Kidney (tissue), 14 donors: ENCODE results near the gene ISG15. TPM values are rescaled to one million over a fixed set of nuclear protein-coding genes. Genes with fewer than 3 reads are reported as not detected.

ENCODE experiments used
- DNase-seq, 5 donors: peaks; one replicate each; pipeline ENCODE4 v3.0.0-alpha.2; 2013 to 2020
- FAIRE-seq: peaks from 2 replicates; lab custom pipeline; 2012; peaks lifted over from hg19 to GRCh38; lab: Jason Lieb, UNC
- H3K27ac ChIP-seq, 2 donors: one replicate each; pipeline ENCODE4 v1.7.0; 2013; ENCODE audit warnings: low read depth in 2 of 2, low read length in 2 of 2, inconsistent platforms in 1 of 2
- H3K27me3 ChIP-seq: one replicate; pipeline ENCODE4 v1.7.1; 2013; ENCODE audit warnings: low read length, inconsistent platforms; ENCODE audit not compliant: control insufficient read depth, insufficient read depth
- H3K36me3 ChIP-seq, 3 donors: one replicate each; pipeline versions ENCODE4 v1.7.0 to v1.7.1; 2013; ENCODE audit warnings: low read length in 3 of 3, control low read depth in 1 of 3, inconsistent platforms in 1 of 3; ENCODE audit not compliant: insufficient read depth in 3 of 3, control insufficient read depth in 2 of 3
- H3K4me1 ChIP-seq, 3 donors: one replicate each; pipeline versions ENCODE4 v1.7.0 to v1.7.1; 2013; ENCODE audit warnings: low read length in 3 of 3, inconsistent platforms in 1 of 3, low read depth in 1 of 3; ENCODE audit not compliant: control insufficient read depth in 2 of 3, insufficient read depth in 2 of 3
- H3K4me3 ChIP-seq, 3 donors: one replicate each; pipeline versions ENCODE4 v1.7.0 to v1.8.1; 2013; ENCODE audit warnings: low read length in 3 of 3, control low read depth in 1 of 3, inconsistent platforms in 1 of 3
- H3K9ac ChIP-seq, 3 donors: one replicate each; pipeline versions ENCODE4 v1.7.0 to v1.7.1; 2013; ENCODE audit warnings: low read length in 3 of 3, control low read depth in 1 of 3, inconsistent platforms in 1 of 3
- H3K9me3 ChIP-seq, 3 donors: one replicate each; pipeline versions ENCODE4 v1.7.0 to v1.7.1; 2013; ENCODE audit warnings: low read length in 3 of 3, control low read depth in 1 of 3, inconsistent platforms in 1 of 3; ENCODE audit not compliant: control insufficient read depth in 2 of 3, insufficient read depth in 1 of 3
- CTCF ChIP-seq: IDR thresholded peaks from 3 replicates; pipeline ENCODE4 v1.5.1; 2012; ENCODE audit warnings: mild to moderate bottlenecking, moderate library complexity, borderline replicate concordance; ENCODE audit not compliant: insufficient read depth; ENCODE audit errors: extremely low read depth
- intact Hi-C: fragments of 100-400 bp; cut with DNase I; formaldehyde crosslinking; loops from one replicate; pipeline ENCODE4 v1.11.1; 2022
- polyA plus RNA-seq: library from polyadenylated mRNA; stranded (reverse); fragments of 350-450 nt; fragmentation: Illumina TruSeq; extraction: RNeasy Lipid Tissue Mini Kit (QIAGEN cat#74804); gene quantifications from one replicate; pipeline ENCODE4 v1.2.3, GENCODE V29; 2014; ENCODE audit warnings: low read depth, low replicate concordance; ENCODE audit not compliant: insufficient read depth
- total RNA-seq: library from RNA; stranded (reverse); fragmentation: NEBNext Ultra II Directional; extraction: Animal tissue kit (Norgen Biotek cat#: 25700); gene quantifications from one replicate; pipeline ENCODE4 v1.2.1, GENCODE V29; 2021
- donor health status: control.
- donor health status: control.
- donor health status: control.
- donor health status: control.
- donor health status: control.
- donor health status: DM: yes; HTN: yes; CAD: no.
- donor health status: Normal renal cell carcinoma (clear cell type).

Gene ISG15
- total and polyA plus RNA-seq, 2 donors from 2014 or later, result 23.9 to 65.9 TPM

GRCh38 chr1:1045129-1045528 lies 31.8 kb downstream of the ISG15 start:
- TF ChIP-seq CTCF, result no peak
- Histone ChIP-seq H3K4me1 (peaks cover 0 to 4% (median 0%) of the 10 kb centered on the region in 3 donors), H3K27me3 (no peaks in the 10 kb centered on the region), H3K9ac (no peak overlapping the region), H3K36me3 (peaks cover 0 to 5% (median 4%) of the 10 kb centered on the region in 3 donors), H3K4me3 (no peak overlapping the region), H3K27ac (no peak overlapping the region), H3K9me3 (no peaks in the 10 kb centered on the region)
- DNase-seq (no peak), FAIRE-seq (no peak)
- intact Hi-C loops, result no loop called here

- Histone ChIP-seq H3K36me3 (peaks cover 0 to 5% (median 4%) of the 10 kb centered on the region in 3 donors), H3K4me3 (no peak overlapping the region), H3K9me3 (no peaks in the 10 kb centered on the region), H3K27ac (no peak overlapping the region), H3K27me3 (no peaks in the 10 kb centered on the region), H3K9ac (no peak overlapping the region), H3K4me1 (no peaks in the 10 kb centered on the region)
- FAIRE-seq, result no peak
- TF ChIP-seq CTCF, result no peak
- DNase-seq, result no peak
- intact Hi-C loops, result no loop called here
These were observed 32.9 kb downstream of the ISG15 start for GRCh38 chr1:1046243-1046642.

GRCh38 chr1:1046767-1047166 lies 33.5 kb downstream of the ISG15 start:
- no peak for DNase-seq
- Histone ChIP-seq H3K9ac (no peak overlapping the region), H3K27ac (no peak overlapping the region), H3K27me3 (no peaks in the 10 kb centered on the region), H3K4me1 (no peaks in the 10 kb centered on the region), H3K9me3 (no peaks in the 10 kb centered on the region), H3K4me3 (no peak overlapping the region), H3K36me3 (peaks cover 0 to 5% (median 4%) of the 10 kb centered on the region in 3 donors)
- no peak for FAIRE-seq
- intact Hi-C loops, result no loop called here
- no peak for TF ChIP-seq CTCF

GRCh38 chr1:1047407-1047806 lies 34.1 kb downstream of the ISG15 start:
- no peak overlapping the region for H3K27ac ChIP-seq
- DNase-seq, result no peak
- H3K9ac ChIP-seq, result no peak overlapping the region
- no peak overlapping the region for H3K4me3 ChIP-seq
- H3K27me3 ChIP-seq, result no peaks in the 10 kb centered on the region
- no peak for TF ChIP-seq CTCF
- intact Hi-C loops, result no loop called here
- no peaks in the 10 kb centered on the region for H3K4me1 ChIP-seq
- H3K9me3 ChIP-seq, result no peaks in the 10 kb centered on the region
- FAIRE-seq, result no peak
- H3K36me3 ChIP-seq, result peaks cover 3 to 6% (median 5%) of the 10 kb centered on the region in 3 donors
